DOHH2 (cell line): ENCODE data around the gene NEMF.
A peak's percentile ranks its signal among the peaks of the same experiment; 100 is the strongest.

Experiments
- H3F3A ChIP-seq: fragments of 200-600 bp; sonication (generic), shearing (Covaris generic); 2 replicates; pipeline ENCODE4 v1.6.0; 2016; ENCODE audit warnings: antibody characterized with exemption, mild to moderate bottlenecking; ENCODE audit not compliant: control insufficient read depth, insufficient read depth
- H3K27ac ChIP-seq: fragments of 200-600 bp; sonication (generic); 2 replicates; pipeline ENCODE4 v1.5.1; 2014; ENCODE audit warnings: low read depth, mild to moderate bottlenecking, low read length, moderate library complexity
- H3K27me3 ChIP-seq: fragments of 200-600 bp; sonication (generic); 2 replicates; pipeline ENCODE4 v1.6.1; 2014; ENCODE audit warnings: mild to moderate bottlenecking, low read length, mixed read lengths; ENCODE audit not compliant: control insufficient read depth
- H3K36me3 ChIP-seq: fragments of 200-600 bp; sonication (generic); 2 replicates; pipeline ENCODE4 v1.6.1; 2014; ENCODE audit warnings: mild to moderate bottlenecking, low read length, moderate library complexity, mixed read lengths; ENCODE audit not compliant: control insufficient read depth
- H3K4me1 ChIP-seq: fragments of 200-600 bp; sonication (generic); 2 replicates; pipeline ENCODE4 v1.6.1; 2014; ENCODE audit warnings: mild to moderate bottlenecking, low read length, mixed read lengths; ENCODE audit not compliant: control insufficient read depth
- H3K4me2 ChIP-seq: fragments of 200-600 bp; sonication (generic); 2 replicates; pipeline ENCODE4 v1.6.0; 2014; ENCODE audit warnings: mild to moderate bottlenecking, low read length, moderate library complexity
- H3K4me3 ChIP-seq: fragments of 200-600 bp; sonication (generic); 2 replicates; pipeline ENCODE4 v1.5.1; 2014; ENCODE audit warnings: mild to moderate bottlenecking, low read length, mixed read lengths
- H3K79me2 ChIP-seq: fragments of 200-600 bp; sonication (generic); 2 replicates; pipeline ENCODE4 v1.6.1; 2014; ENCODE audit warnings: mild to moderate bottlenecking, low read length, mixed read lengths; ENCODE audit not compliant: control insufficient read depth
- H3K9me2 ChIP-seq: fragments of 200-600 bp; sonication (generic); replicated peaks from 2 replicates; pipeline ENCODE4 v1.6.1; 2014; ENCODE audit warnings: mild to moderate bottlenecking, low read length, mixed read lengths; ENCODE audit not compliant: control insufficient read depth
- H3K9me3 ChIP-seq: fragments of 200-600 bp; sonication (generic); 2 replicates; pipeline ENCODE4 v1.6.1; 2014; ENCODE audit warnings: antibody characterized with exemption, low read length, mixed read lengths; ENCODE audit not compliant: control insufficient read depth, insufficient read depth
- H4K20me1 ChIP-seq: fragments of 200-600 bp; sonication (generic); 2 replicates; pipeline ENCODE4 v1.6.0; 2014; ENCODE audit warnings: low read depth, mild to moderate bottlenecking, antibody characterized with exemption, low read length, moderate library complexity; ENCODE audit not compliant: control insufficient read depth, insufficient read depth
- CTCF ChIP-seq: fragments of 200-600 bp; sonication (generic); IDR thresholded peaks from one replicate; pipeline ENCODE4 v1.5.1; 2014; ENCODE audit warnings: antibody characterized with exemption, mild to moderate bottlenecking, low read depth, low read length; ENCODE audit not compliant: poor library complexity, severe bottlenecking
- EZH2phosphoT487 ChIP-seq: fragments of 200-600 bp; sonication (generic); IDR thresholded peaks from 2 replicates; pipeline ENCODE4 v1.6.1; 2017; ENCODE audit warnings: borderline replicate concordance, mild to moderate bottlenecking, antibody characterized with exemption, low read length, moderate library complexity, mixed read lengths

Gene NEMF

GRCh38 chr14:49862089-49862673 lies 9.6 kb upstream of the NEMF start:
- Histone ChIP-seq H3K4me3 (peak overlapping the region; percentile 98), H3K9me3 (no peaks in the 10 kb centered on the region), H4K20me1 (no peaks in the 10 kb centered on the region), H3K4me1 (peaks cover 61% of the 10 kb centered on the region), H3K4me2 (peak overlapping the region; percentile 86), H3K9me2 (no peaks in the 10 kb centered on the region), H3F3A (peaks cover 34% of the 10 kb centered on the region), H3K27me3 (no peaks in the 10 kb centered on the region), H3K36me3 (peaks cover 5% of the 10 kb centered on the region), H3K27ac (peak overlapping the region; percentile 87), H3K79me2 (peaks cover 11% of the 10 kb centered on the region)
- no peak for TF ChIP-seq EZH2phosphoT487
- peak; percentile 100 for TF ChIP-seq CTCF

GRCh38 chr14:49861699-49862088 lies 9.1 kb upstream of the NEMF start:
- H3K9me2 ChIP-seq, result no peaks in the 10 kb centered on the region

GRCh38 chr14:49860988-49861698 lies 8.6 kb upstream of the NEMF start:
- Histone ChIP-seq H3K9me2 (no peaks in the 10 kb centered on the region), H3F3A (peaks cover 42% of the 10 kb centered on the region), H3K79me2 (peaks cover 11% of the 10 kb centered on the region), H4K20me1 (no peaks in the 10 kb centered on the region), H3K4me3 (peak overlapping the region; percentile 98), H3K9me3 (no peaks in the 10 kb centered on the region), H3K27me3 (no peaks in the 10 kb centered on the region), H3K4me2 (peak overlapping the region; percentile 86), H3K4me1 (peaks cover 64% of the 10 kb centered on the region), H3K36me3 (peaks cover 5% of the 10 kb centered on the region), H3K27ac (peak overlapping the region; percentile 87)
- TF ChIP-seq EZH2phosphoT487 (no peak), CTCF (no peak)

More at GRCh38 chr14:49861699-49862088, 9.1 kb upstream of the NEMF start:
- Histone ChIP-seq H3K4me1 (peaks cover 64% of the 10 kb centered on the region), H3K27ac (peak overlapping the region; percentile 87), H3K4me3 (peak overlapping the region; percentile 98), H3K4me2 (peak overlapping the region; percentile 86), H3F3A (peaks cover 37% of the 10 kb centered on the region), H3K36me3 (peaks cover 5% of the 10 kb centered on the region), H3K9me3 (no peaks in the 10 kb centered on the region), H4K20me1 (no peaks in the 10 kb centered on the region), H3K27me3 (no peaks in the 10 kb centered on the region), H3K79me2 (peaks cover 11% of the 10 kb centered on the region)
- no peak for TF ChIP-seq EZH2phosphoT487
- no peak for TF ChIP-seq CTCF
